Endodermal cell (in vitro differentiated cells): ENCODE measurements around the gene CENPX. TPM values are rescaled to one million over a fixed set of nuclear protein-coding genes. Genes with fewer than 3 reads are reported as not detected.

Experiments used
- DNase-seq: peaks from one replicate; pipeline ENCODE4 v3.0.0-alpha.2; 2017
- H3K27ac ChIP-seq: 2 replicates; pipeline ENCODE4 v1.5.1; 2013; ENCODE audit warnings: mild to moderate bottlenecking, low read depth, low read length, moderate library complexity
- H3K27me3 ChIP-seq: 2 replicates; pipeline ENCODE4 v1.6.1; 2013; ENCODE audit warnings: mild to moderate bottlenecking, low read length, moderate library complexity; ENCODE audit not compliant: insufficient read depth, control insufficient read depth, poor library complexity, severe bottlenecking
- H3K36me3 ChIP-seq: 2 replicates; pipeline ENCODE4 v1.7.0; 2013; ENCODE audit warnings: mild to moderate bottlenecking, low read length, moderate library complexity; ENCODE audit not compliant: control insufficient read depth, insufficient read depth
- H3K4me1 ChIP-seq: one replicate; pipeline ENCODE4 v1.7.0; 2013; ENCODE audit warnings: low read length; ENCODE audit not compliant: control insufficient read depth, insufficient read depth
- H3K4me3 ChIP-seq: 2 replicates; pipeline ENCODE4 v1.5.1; 2013; ENCODE audit warnings: mild to moderate bottlenecking, low read length, moderate library complexity
- H3K9ac ChIP-seq: 2 replicates; pipeline ENCODE4 v1.6.1; 2013; ENCODE audit warnings: mild to moderate bottlenecking, low read length, moderate library complexity; ENCODE audit not compliant: poor library complexity, severe bottlenecking; ENCODE audit errors: extremely low read depth
- H3K9me3 ChIP-seq: 2 replicates; pipeline ENCODE4 v1.6.1; 2013; ENCODE audit warnings: mild to moderate bottlenecking, low read length, moderate library complexity; ENCODE audit not compliant: control insufficient read depth
- H3K27ac Mint-ChIP-seq: 2 replicates; pipeline ENCODE4 v1.8.0; 2020; ENCODE audit warnings: mixed read lengths
- H3K27me3 Mint-ChIP-seq: 2 replicates; pipeline ENCODE4 v1.8.0; 2021; ENCODE audit warnings: mild to moderate bottlenecking, mixed read lengths; ENCODE audit not compliant: insufficient read depth
- H3K36me3 Mint-ChIP-seq: 2 replicates; pipeline ENCODE4 v1.8.0; 2020; ENCODE audit warnings: low read depth, mixed read lengths
- H3K4me1 Mint-ChIP-seq: 2 replicates; pipeline ENCODE4 v1.8.0; 2020; ENCODE audit warnings: mixed read lengths
- H3K4me3 Mint-ChIP-seq: 2 replicates; pipeline ENCODE4 v1.8.0; 2020; ENCODE audit warnings: mild to moderate bottlenecking, moderate library complexity, mixed read lengths
- H3K9me3 Mint-ChIP-seq: 2 replicates; pipeline ENCODE4 v1.8.0; 2020; ENCODE audit warnings: mild to moderate bottlenecking, mixed read lengths
- WGBS, 2 experiments: methylation state at CpG; one replicate each; pipeline versions ENCODE4 v1.1.5 to v1.1.7; 2013; ENCODE audit warnings: missing lambda C conversion rate in 2 of 2, mixed read lengths in 1 of 2; ENCODE audit not compliant: insufficient coverage in 1 of 2, insufficient read length in 1 of 2; 5-methylcytosine and 5-hydroxymethylcytosine counted together
- total RNA-seq, 2 donors: library from RNA; stranded (reverse); fragmentation: NEBNext Ultra II Directional in 1 of 2; extraction: Animal tissue kit (Norgen Biotek cat#: 25700) in 1 of 2; gene quantifications; 2 replicates in 1 of 2; 3 replicates in 1 of 2; pipeline ENCODE4 v1.2.1, GENCODE V29; 2021
- TF ChIP-seq, protein P1 (sequence below): fragments of 200-600 bp; sonication (generic); conservative IDR thresholded peaks from 2 replicates; pipeline ENCODE4 v1.5.0; 2021; ENCODE audit warnings: antibody characterized with exemption, mild to moderate bottlenecking

Gene CENPX
- total RNA-seq, 2 donors from 2014 or later: 80.0 to 85.0 TPM

GRCh38 chr17:81992306-81993102, 30.2 kb downstream of the CENPX start:
- peak overlapping the region; percentile 61 for H3K27ac Mint-ChIP-seq
- TF ChIP-seq, protein P1, sequence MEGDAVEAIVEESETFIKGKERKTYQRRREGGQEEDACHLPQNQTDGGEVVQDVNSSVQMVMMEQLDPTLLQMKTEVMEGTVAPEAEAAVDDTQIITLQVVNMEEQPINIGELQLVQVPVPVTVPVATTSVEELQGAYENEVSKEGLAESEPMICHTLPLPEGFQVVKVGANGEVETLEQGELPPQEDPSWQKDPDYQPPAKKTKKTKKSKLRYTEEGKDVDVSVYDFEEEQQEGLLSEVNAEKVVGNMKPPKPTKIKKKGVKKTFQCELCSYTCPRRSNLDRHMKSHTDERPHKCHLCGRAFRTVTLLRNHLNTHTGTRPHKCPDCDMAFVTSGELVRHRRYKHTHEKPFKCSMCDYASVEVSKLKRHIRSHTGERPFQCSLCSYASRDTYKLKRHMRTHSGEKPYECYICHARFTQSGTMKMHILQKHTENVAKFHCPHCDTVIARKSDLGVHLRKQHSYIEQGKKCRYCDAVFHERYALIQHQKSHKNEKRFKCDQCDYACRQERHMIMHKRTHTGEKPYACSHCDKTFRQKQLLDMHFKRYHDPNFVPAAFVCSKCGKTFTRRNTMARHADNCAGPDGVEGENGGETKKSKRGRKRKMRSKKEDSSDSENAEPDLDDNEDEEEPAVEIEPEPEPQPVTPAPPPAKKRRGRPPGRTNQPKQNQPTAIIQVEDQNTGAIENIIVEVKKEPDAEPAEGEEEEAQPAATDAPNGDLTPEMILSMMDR: no peak
- H3K9me3 ChIP-seq: no peaks in the 10 kb centered on the region
- 77 to 87% methylated on average over 21 to 31 of the region's 31 CpGs for WGBS, 2 experiments
- no peak overlapping the region for H3K4me3 ChIP-seq
- H3K36me3 Mint-ChIP-seq: peaks cover 21% of the 10 kb centered on the region
- DNase-seq: no peak
- no peaks in the 10 kb centered on the region for H3K9me3 Mint-ChIP-seq
- H3K27ac ChIP-seq: peak overlapping the region; percentile 96
- no peaks in the 10 kb centered on the region for H3K27me3 Mint-ChIP-seq
- peaks cover 3% of the 10 kb centered on the region for H3K36me3 ChIP-seq
- H3K27me3 ChIP-seq: no peaks in the 10 kb centered on the region
- no peaks in the 10 kb centered on the region for H3K4me1 ChIP-seq
- H3K4me1 Mint-ChIP-seq: no peaks in the 10 kb centered on the region
- H3K4me3 Mint-ChIP-seq: no peak overlapping the region
- no peak overlapping the region for H3K9ac ChIP-seq

GRCh38 chr17:81991684-81992305, 30.9 kb downstream of the CENPX start:
- TF ChIP-seq, protein P1: no peak
- Mint-ChIP-seq H3K4me1 (no peaks in the 10 kb centered on the region), H3K27me3 (no peaks in the 10 kb centered on the region), H3K4me3 (no peak overlapping the region), H3K36me3 (peaks cover 22% of the 10 kb centered on the region), H3K9me3 (no peaks in the 10 kb centered on the region), H3K27ac (no peak overlapping the region)
- peak overlapping the region; percentile 96 for H3K27ac ChIP-seq
- peak; percentile 85 for DNase-seq
- H3K9me3 ChIP-seq: no peaks in the 10 kb centered on the region
- 56 to 75% methylated on average over 13 to 31 of the region's 31 CpGs for WGBS, 2 experiments
- H3K27me3 ChIP-seq: no peaks in the 10 kb centered on the region
- no peaks in the 10 kb centered on the region for H3K4me1 ChIP-seq
- peaks cover 3% of the 10 kb centered on the region for H3K36me3 ChIP-seq
- H3K4me3 ChIP-seq: no peak overlapping the region
- H3K9ac ChIP-seq: no peak overlapping the region

DNA sequence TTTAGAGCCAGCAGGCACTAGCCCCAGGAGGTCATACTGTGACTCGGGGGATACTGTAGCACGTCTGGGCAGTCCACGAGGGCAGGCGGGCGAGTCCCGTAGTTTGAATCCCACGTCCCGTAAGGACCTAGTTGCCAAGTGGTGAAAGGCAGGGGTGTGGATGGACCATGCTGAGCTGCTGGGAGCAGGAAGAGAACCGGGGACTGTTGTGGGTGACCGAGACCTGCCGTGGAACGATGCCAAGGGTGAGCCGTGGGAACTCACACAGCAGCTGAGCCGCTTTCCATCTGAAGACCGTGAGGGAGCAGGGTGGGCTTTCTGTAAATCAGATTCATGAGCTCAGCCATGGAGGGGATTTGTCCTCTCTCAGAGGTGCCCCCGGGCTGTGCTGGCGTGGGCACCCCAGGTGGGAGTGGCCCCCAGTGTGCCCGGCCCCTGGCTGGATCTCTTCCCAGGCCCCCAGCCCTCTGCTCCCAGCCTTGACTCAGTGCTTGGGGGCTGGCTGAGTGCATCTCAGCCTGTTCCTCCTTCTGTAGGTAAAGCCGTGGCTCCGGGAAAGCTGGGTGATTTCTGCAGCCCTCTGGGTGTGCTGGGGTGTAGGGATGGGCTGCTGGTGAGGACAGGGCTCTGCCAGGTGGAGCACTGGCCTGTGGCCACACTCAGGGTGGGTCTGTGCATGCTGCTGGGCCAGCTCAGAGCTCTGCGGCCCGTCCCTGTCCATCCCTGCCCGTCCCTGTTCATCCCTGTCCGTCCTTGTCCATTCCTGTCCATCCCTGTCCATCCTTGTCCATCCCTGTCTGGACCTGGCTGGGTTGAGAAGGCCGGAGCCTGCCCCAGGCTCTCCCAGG, 31.6 kb downstream of the CENPX start:
- no peak overlapping the region for H3K4me3 Mint-ChIP-seq
- no peak overlapping the region for H3K27ac Mint-ChIP-seq

More for the DNA sequence above, 31.6 kb downstream of the CENPX start:
- no peak for DNase-seq
- Histone ChIP-seq H3K9ac (no peak overlapping the region), H3K27ac (peak overlapping the region; percentile 96), H3K36me3 (peaks cover 3% of the 10 kb centered on the region), H3K4me1 (no peaks in the 10 kb centered on the region), H3K27me3 (no peaks in the 10 kb centered on the region), H3K4me3 (no peak overlapping the region), H3K9me3 (no peaks in the 10 kb centered on the region)
- TF ChIP-seq, protein P1: no peak
- 93 to 96% methylated on average over 19 to 25 of the region's 25 CpGs for WGBS, 2 experiments
- Mint-ChIP-seq H3K9me3 (no peaks in the 10 kb centered on the region), H3K27me3 (no peaks in the 10 kb centered on the region), H3K4me1 (no peaks in the 10 kb centered on the region), H3K36me3 (peaks cover 23% of the 10 kb centered on the region)
